Osteoblast (primary cell): ENCODE data around the gene MAP3K20. TPM values are rescaled to one million over a fixed set of nuclear protein-coding genes. Genes with fewer than 3 reads are reported as not detected.

Experiments used
- DNase-seq: peaks from one replicate; pipeline ENCODE4 v3.0.0; 2011; ENCODE audit warnings: low spot score, mixed read lengths; ENCODE audit not compliant: insufficient read length; ENCODE audit errors: missing footprints
- H2AFZ ChIP-seq: 2 replicates; pipeline ENCODE4 v1.6.0; 2011; ENCODE audit warnings: mild to moderate bottlenecking, low read length
- H3K27ac ChIP-seq: 2 replicates; pipeline ENCODE4 v1.5.1; 2011; ENCODE audit warnings: mild to moderate bottlenecking, low read depth, low read length, moderate library complexity
- H3K27me3 ChIP-seq: 2 replicates; pipeline ENCODE4 v1.6.0; 2012; ENCODE audit warnings: mild to moderate bottlenecking, control low read depth, inconsistent platforms, low read length, moderate library complexity; ENCODE audit not compliant: insufficient read depth
- H3K36me3 ChIP-seq: 2 replicates; pipeline ENCODE4 v1.5.1; 2011; ENCODE audit warnings: mild to moderate bottlenecking, low read length, control low read depth, moderate library complexity; ENCODE audit not compliant: insufficient read depth
- H3K4me1 ChIP-seq: 2 replicates; pipeline ENCODE4 v1.5.1; 2011; ENCODE audit warnings: mild to moderate bottlenecking, low read length, control low read depth, moderate library complexity; ENCODE audit not compliant: insufficient read depth
- H3K4me2 ChIP-seq: 2 replicates; pipeline ENCODE4 v1.6.0; 2011; ENCODE audit warnings: mild to moderate bottlenecking, low read length; ENCODE audit not compliant: insufficient read depth
- H3K4me3 ChIP-seq: fragments of 200-600 bp; sonication (generic); 3 replicates; pipeline ENCODE4 v1.5.1; 2012; ENCODE audit warnings: mild to moderate bottlenecking, low read length, inconsistent platforms; ENCODE audit not compliant: insufficient read depth
- H3K79me2 ChIP-seq: 2 replicates; pipeline ENCODE4 v1.6.0; 2012; ENCODE audit warnings: mild to moderate bottlenecking, low read length, control low read depth, inconsistent platforms; ENCODE audit not compliant: insufficient read depth
- H3K9me3 ChIP-seq: 2 replicates; pipeline ENCODE4 v1.5.1; 2011; ENCODE audit warnings: low read depth, low read length, control low read depth
- H4K20me1 ChIP-seq: 2 replicates; pipeline ENCODE4 v1.6.0; 2012; ENCODE audit warnings: mild to moderate bottlenecking, low read length, control low read depth; ENCODE audit not compliant: insufficient read depth
- CTCF ChIP-seq: IDR thresholded peaks from 2 replicates; pipeline ENCODE4 v1.5.1; 2011; ENCODE audit warnings: mild to moderate bottlenecking, low read depth, low read length, moderate library complexity; ENCODE audit errors: extremely low read depth
- total RNA-seq: library from RNA; depleted of rRNA; stranded (reverse); fragments of >200 nt; gene quantifications from 2 replicates; pipeline ENCODE4 v1.2.3, GENCODE V29; 2012

Gene MAP3K20
- total RNA-seq, 1 donor = 56.1 TPM

- Histone ChIP-seq H2AFZ (no peak overlapping the region), H3K36me3 (no peaks in the 10 kb centered on the region), H3K9me3 (no peaks in the 10 kb centered on the region), H3K27ac (no peak overlapping the region), H3K4me1 (peaks cover 25% of the 10 kb centered on the region), H3K27me3 (no peaks in the 10 kb centered on the region), H4K20me1 (no peaks in the 10 kb centered on the region), H3K4me3 (no peak overlapping the region), H3K79me2 (no peaks in the 10 kb centered on the region), H3K4me2 (no peak overlapping the region)
- no peak for TF ChIP-seq CTCF
- no peak for DNase-seq
Observed at GRCh38 chr2:173050684-173051083, 25.0 kb upstream of the MAP3K20 start.

GRCh38 chr2:173051463-173052215 is 24.0 kb upstream of the MAP3K20 start:
- H3K79me2 ChIP-seq = no peaks in the 10 kb centered on the region
- H3K4me3 ChIP-seq = no peak overlapping the region
- no peaks in the 10 kb centered on the region for H4K20me1 ChIP-seq
- no peaks in the 10 kb centered on the region for H3K27me3 ChIP-seq
- no peak for TF ChIP-seq CTCF
- no peaks in the 10 kb centered on the region for H3K36me3 ChIP-seq
- no peak overlapping the region for H2AFZ ChIP-seq
- H3K27ac ChIP-seq = no peak overlapping the region
- peaks cover 25% of the 10 kb centered on the region for H3K4me1 ChIP-seq
- DNase-seq = no peak
- no peaks in the 10 kb centered on the region for H3K9me3 ChIP-seq
- no peak overlapping the region for H3K4me2 ChIP-seq

GRCh38 chr2:173053043-173053699 is 22.5 kb upstream of the MAP3K20 start:
- no peak for DNase-seq
- Histone ChIP-seq H3K27ac (no peak overlapping the region), H3K9me3 (no peaks in the 10 kb centered on the region)

More at GRCh38 chr2:173053043-173053699, 22.5 kb upstream of the MAP3K20 start:
- Histone ChIP-seq H3K4me2 (no peak overlapping the region), H3K4me3 (no peak overlapping the region), H2AFZ (no peak overlapping the region), H3K4me1 (peaks cover 22% of the 10 kb centered on the region), H3K27me3 (no peaks in the 10 kb centered on the region), H4K20me1 (no peaks in the 10 kb centered on the region), H3K79me2 (no peaks in the 10 kb centered on the region), H3K36me3 (no peaks in the 10 kb centered on the region)
- TF ChIP-seq CTCF = no peak
